Measurements from ENCODE around the gene TMEM259. TPM values are rescaled to one million over a fixed set of nuclear protein-coding genes. Genes with fewer than 3 reads are reported as not detected.

TMEM259 gene
- total and polyA plus RNA-seq, 2 of the 13 experiments (the other 11 are each of a cell fraction or from before 2014, with no cell fraction given): 64.7 to 164 TPM

GRCh38 chr19:984165-984967, 36.6 kb downstream of the TMEM259 start, which contains the start of gene WDR18 (continued):
- TF ChIP-seq ZNF687 (CRISPR knock-in tag; IDR thresholded peaks at IDR 0.05) (peak; percentile 95), ZNF639 (CRISPR knock-in tag; conservative IDR thresholded peaks at IDR 0.05) (0 out of 2 replicates have a peak, but pooled peaks have one; percentile 27), ETV5 (CRISPR knock-in tag; IDR thresholded peaks at IDR 0.05; ENCODE audit: borderline replicate concordance) (peak; percentile 37; the same call in 1 of the 2 replicates), ELF4 (CRISPR knock-in tag; IDR thresholded peaks at IDR 0.05; ENCODE audit: borderline replicate concordance) (no peak), ZNF468 (CRISPR knock-in tag; IDR thresholded peaks at IDR 0.05) (no peak), CERS6 (CRISPR knock-in tag; IDR thresholded peaks at IDR 0.05) (no peak), ZNF33A (CRISPR knock-in tag; IDR thresholded peaks at IDR 0.05; ENCODE audit: borderline replicate concordance) (no peak), JUND (CRISPR knock-in tag; IDR thresholded peaks at IDR 0.05) (no peak), ZNF788 (CRISPR knock-in tag; IDR thresholded peaks at IDR 0.05; ENCODE audit: borderline replicate concordance) (peak; percentile 80; the same call in 1 of the 2 replicates), PATZ1 (CRISPR knock-in tag; IDR thresholded peaks at IDR 0.05) (no peak; the same call in 1 of the 2 replicates), ATM (IDR thresholded peaks at IDR 0.05; ENCODE audit: borderline replicate concordance) (no peak), ZBTB7B (CRISPR knock-in tag; IDR thresholded peaks at IDR 0.05) (peak; percentile 53; the same call in 1 of the 2 replicates)
- TF ChIP-seq, protein P1, sequence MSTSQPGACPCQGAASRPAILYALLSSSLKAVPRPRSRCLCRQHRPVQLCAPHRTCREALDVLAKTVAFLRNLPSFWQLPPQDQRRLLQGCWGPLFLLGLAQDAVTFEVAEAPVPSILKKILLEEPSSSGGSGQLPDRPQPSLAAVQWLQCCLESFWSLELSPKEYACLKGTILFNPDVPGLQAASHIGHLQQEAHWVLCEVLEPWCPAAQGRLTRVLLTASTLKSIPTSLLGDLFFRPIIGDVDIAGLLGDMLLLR (CRISPR knock-in tag; IDR thresholded peaks at IDR 0.05): 0 out of 2 replicates have a peak, but pooled peaks have one; percentile 70
- TF ChIP-seq, protein P2, sequence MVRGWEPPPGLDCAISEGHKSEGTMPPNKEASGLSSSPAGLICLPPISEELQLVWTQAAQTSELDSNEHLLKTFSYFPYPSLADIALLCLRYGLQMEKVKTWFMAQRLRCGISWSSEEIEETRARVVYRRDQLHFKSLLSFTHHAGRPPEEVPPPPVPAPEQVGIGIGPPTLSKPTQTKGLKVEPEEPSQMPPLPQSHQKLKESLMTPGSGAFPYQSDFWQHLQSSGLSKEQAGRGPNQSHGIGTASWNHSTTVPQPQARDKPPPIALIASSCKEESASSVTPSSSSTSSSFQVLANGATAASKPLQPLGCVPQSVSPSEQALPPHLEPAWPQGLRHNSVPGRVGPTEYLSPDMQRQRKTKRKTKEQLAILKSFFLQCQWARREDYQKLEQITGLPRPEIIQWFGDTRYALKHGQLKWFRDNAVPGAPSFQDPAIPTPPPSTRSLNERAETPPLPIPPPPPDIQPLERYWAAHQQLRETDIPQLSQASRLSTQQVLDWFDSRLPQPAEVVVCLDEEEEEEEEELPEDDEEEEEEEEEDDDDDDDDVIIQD (CRISPR knock-in tag; IDR thresholded peaks at IDR 0.05; ENCODE audit: low read depth): no peak
- TF ChIP-seq, protein P3, sequence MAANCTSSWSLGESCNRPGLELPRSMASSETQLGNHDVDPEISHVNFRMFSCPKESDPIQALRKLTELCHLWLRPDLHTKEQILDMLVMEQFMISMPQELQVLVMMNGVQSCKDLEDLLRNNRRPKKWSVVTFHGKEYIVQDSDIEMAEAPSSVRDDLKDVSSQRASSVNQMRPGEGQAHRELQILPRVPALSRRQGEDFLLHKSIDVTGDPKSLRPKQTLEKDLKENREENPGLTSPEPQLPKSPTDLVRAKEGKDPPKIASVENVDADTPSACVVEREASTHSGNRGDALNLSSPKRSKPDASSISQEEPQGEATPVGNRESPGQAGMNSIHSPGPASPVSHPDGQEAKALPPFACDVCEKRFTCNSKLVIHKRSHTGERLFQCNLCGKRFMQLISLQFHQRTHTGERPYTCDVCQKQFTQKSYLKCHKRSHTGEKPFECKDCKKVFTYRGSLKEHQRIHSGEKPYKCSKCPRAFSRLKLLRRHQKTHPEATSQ (CRISPR knock-in tag; IDR thresholded peaks at IDR 0.05; ENCODE audit: borderline replicate concordance): 0 out of 2 replicates have a peak, but pooled peaks have one; percentile 83

Data from HepG2 (cell line).